CD4-positive, alpha-beta T cell treated with Interleukin-15 for 1 hour (primary cell): Measurements from ENCODE around the gene DNMBP.
"Not testable (repeated sequence)": the region's sequence is repeated elsewhere in the genome, so short reads cannot be mapped to it uniquely, and the experiment has no call there.

Experiments
- DNase-seq: peaks from one replicate; pipeline ENCODE4 v3.0.0-alpha.2; 2020

The DNMBP gene

GRCh38 chr10:99943908-99944307 is 65.8 kb downstream of the DNMBP start:
- DNase-seq: no peak

- no peak for DNase-seq
Measured at GRCh38 chr10:99941942-99942820, 67.6 kb downstream of the DNMBP start.

GRCh38 chr10:99938563-99938962 is 71.2 kb downstream of the DNMBP start:
- no peak for DNase-seq

- DNase-seq: no peak
Measured at GRCh38 chr10:99937630-99938029, 72.1 kb downstream of the DNMBP start.

- DNase-seq: not testable (repeated sequence)
Measured at GRCh38 chr10:99932203-99932957, 77.4 kb downstream of the DNMBP start.

GRCh38 chr10:99930731-99931550 is 78.8 kb downstream of the DNMBP start:
- no peak for DNase-seq

- DNase-seq: no peak
Measured at GRCh38 chr10:99929360-99929759, 80.4 kb downstream of the DNMBP start.

GRCh38 chr10:99927721-99928280 is 81.9 kb downstream of the DNMBP start:
- no peak for DNase-seq

GRCh38 chr10:99926925-99927720 is 82.6 kb downstream of the DNMBP start:
- no peak for DNase-seq

GRCh38 chr10:99924451-99925255 is 85.1 kb downstream of the DNMBP start:
- no peak for DNase-seq

GRCh38 chr10:99921948-99922347 is 87.8 kb downstream of the DNMBP start:
- no peak for DNase-seq

GRCh38 chr10:99920901-99921300 is 88.8 kb downstream of the DNMBP start:
- DNase-seq: no peak

- no peak for DNase-seq
Measured at GRCh38 chr10:99920486-99920885, 89.3 kb downstream of the DNMBP start.

GRCh38 chr10:99917963-99918825 is 91.6 kb downstream of the DNMBP start:
- no peak for DNase-seq

GRCh38 chr10:99916776-99917175 is 93.0 kb downstream of the DNMBP start:
- DNase-seq: no peak

- no peak for DNase-seq
Measured at GRCh38 chr10:99915414-99915813, 94.3 kb downstream of the DNMBP start.

GRCh38 chr10:99914236-99914635 is 95.5 kb downstream of the DNMBP start:
- DNase-seq: no peak

- DNase-seq: no peak
Measured at GRCh38 chr10:99913831-99914235, 95.9 kb downstream of the DNMBP start.

- no peak for DNase-seq
Measured at GRCh38 chr10:99912041-99912440, 97.7 kb downstream of the DNMBP start.

GRCh38 chr10:99908512-99908911 is 101.2 kb downstream of the DNMBP start:
- DNase-seq: no peak
